Activated CD4-positive, alpha-beta T cell treated with anti-CD3 and anti-CD28 coated beads, Interleukin-2, amount 50 U/mL, for 16 hours (primary cell): ENCODE measurements around the gene CPNE4.

Source experiments
- DNase-seq: peaks from one replicate; pipeline ENCODE4 v3.0.0-alpha.2; 2020

The CPNE4 gene

DNA sequence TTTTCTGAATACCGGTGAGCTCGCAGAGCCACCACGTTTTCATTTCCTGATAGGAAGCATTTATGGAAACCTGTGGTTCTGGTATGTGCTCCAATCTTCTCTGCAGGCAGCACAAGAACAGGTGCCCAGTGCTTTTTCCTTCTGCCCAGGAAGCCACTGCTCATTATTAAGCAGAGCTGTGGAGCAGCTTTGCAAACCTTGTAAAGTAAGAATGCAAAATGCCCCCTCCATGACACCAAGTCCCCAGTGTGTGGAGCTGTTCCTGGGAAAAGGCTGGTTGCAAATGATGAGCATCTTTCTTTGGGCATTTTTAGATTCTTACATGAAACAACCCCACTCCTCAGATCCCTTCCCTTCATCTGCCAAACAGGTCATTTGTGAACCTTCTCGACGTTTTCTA lies 466.4 kb downstream of the CPNE4 start:
- no peak for DNase-seq

DNA sequence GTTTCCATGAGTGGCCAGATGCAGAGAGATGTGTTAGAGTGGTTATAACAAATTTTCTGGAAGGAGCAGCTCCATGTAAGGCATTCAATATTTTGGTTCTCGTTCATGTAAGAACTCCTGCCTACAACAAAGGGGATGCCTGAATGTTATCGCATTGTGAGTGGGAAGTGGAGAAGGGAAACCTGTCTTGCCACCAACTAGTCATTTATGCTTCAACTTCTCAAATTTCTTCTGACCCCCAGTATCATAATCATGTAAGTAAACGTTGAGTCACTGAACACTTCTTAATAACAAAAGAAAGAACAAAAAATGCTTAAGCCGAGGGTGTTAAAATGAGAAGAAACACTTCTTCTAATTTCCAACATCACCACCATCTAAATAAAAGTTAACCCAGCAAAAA lies 470.0 kb downstream of the CPNE4 start:
- DNase-seq: no peak

- DNase-seq: no peak
Measured at GRCh38 chr3:131561511-131561910, 473.3 kb downstream of the CPNE4 start.

- no peak for DNase-seq
Measured at GRCh38 chr3:131560795-131561194, 474.0 kb downstream of the CPNE4 start.

DNA sequence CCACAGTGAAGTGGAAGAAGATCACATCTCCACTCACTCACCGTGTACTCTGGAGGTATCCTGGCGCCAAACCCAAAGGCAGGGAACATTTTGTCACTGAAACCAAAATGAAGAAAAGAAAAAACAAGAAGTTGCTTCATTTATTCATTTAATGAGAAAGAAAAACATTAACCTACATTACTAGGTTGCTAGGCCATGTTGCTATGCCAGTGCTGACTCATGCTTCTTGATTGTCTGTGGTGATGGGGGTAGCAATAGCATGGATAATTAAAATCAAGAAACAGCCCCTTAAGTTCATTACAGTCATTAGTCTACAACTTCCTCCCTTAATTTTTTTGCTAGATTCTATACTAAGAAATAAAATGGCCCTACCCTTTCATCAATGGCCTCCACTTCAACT lies 479.4 kb downstream of the CPNE4 start:
- no peak for DNase-seq

- peak; percentile 45 for DNase-seq
Measured at GRCh38 chr3:131553495-131554247, 481.1 kb downstream of the CPNE4 start.

DNA sequence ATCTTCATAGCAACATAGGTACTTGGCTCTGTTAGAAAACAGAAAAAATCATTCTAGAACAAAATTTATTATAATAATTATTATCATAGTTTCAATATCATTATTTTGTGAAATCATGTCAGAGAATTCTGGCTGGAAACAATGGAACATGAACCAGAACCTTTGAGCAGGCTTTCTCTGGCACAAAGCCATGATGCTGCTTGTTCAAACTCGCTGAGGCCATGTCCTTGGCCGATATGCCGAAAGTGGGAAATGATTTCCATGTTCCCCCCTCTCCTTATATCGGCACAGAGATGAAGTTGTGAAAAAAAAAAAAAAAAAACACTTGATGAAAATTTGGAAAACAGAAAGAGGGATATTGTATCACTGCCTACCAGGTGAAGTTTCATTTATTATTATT lies 483.1 kb downstream of the CPNE4 start:
- no peak for DNase-seq

DNA sequence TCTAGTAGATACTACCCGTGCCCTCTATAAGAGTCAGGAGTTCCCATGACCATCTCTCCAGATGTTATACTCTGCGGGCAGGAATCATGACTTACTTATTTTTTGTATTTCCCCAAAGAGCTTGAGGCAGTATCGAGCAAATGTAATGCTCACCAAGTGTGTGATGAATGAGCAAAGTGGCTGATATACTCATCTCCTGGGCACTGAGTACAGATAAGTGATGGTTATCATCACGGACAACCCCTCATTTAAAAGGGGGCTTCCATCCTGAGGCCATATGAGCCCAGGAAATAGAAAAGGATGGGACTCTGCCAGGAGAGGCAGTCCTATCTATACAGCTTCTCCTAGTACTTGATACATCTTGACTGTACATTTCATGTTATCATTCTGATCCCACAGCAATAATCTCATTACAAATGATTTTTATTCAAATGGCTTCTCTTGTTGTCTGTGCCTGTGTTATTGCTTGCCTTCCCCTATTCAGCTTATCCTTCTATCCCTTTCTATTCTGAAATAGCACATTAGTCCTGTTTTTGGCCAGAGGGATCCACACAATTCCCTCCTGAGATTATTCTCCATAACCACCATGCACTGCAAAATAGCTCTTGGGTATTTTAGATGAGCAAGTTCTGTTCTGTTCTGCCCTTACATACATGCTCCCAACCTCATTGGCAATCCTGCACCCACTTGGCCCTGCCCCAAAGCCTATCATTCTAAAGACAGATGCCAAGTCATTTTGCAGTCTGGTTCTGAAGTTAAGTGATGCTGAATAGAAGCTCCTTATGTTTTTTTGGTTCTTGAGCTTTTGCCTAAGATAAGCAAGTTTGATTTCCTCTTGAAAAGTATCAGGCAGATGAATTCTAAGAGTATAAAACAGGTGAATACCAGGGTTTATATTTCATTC lies 484.0 kb downstream of the CPNE4 start:
- DNase-seq: no peak

GRCh38 chr3:131549340-131549739 lies 485.5 kb downstream of the CPNE4 start:
- peak; percentile 12 for DNase-seq

GRCh38 chr3:131547585-131547984 lies 487.2 kb downstream of the CPNE4 start:
- DNase-seq: no peak

GRCh38 chr3:131546441-131546840 lies 488.4 kb downstream of the CPNE4 start:
- no peak for DNase-seq

DNA sequence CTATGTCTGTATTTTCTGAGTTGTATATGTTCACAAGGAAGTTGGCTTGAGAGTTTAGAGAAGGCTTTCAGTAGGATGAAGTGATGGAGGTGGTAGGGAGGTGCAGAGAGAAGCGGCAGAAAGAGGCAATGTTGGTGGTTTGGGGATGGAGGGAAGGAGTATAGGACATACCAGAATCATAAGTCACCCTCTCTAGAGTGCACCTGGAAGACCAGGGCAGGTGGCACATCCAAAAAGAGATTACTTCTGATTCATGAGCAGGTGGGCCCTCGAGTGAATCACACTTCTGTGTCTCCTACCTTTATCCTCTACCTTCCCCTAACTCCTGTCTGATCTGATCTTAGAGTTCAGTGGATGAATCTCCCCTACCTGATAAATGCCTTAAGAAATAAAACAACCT lies 490.3 kb downstream of the CPNE4 start:
- DNase-seq: no peak

DNA sequence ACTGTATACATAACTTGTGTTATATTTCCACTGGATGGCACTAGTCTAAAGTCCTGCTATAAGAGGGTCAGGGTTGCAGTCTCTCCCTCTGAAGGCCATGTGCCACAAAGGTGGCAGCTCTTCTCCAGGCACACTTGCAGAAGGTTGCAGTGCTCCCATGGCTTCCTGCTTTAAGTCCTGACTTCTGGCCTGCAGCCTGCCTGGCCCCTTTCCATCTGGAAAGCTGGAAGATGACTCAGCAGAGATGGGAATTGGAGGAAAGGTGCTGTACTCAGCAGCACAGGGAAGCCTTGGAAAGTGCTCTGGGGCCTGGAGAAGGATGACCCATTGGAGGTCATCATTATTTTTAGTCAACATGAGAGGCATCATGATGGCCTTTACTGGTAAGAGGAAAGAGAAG lies 491.1 kb downstream of the CPNE4 start:
- DNase-seq: no peak

- DNase-seq: no peak
Measured at GRCh38 chr3:131541288-131541687, 493.5 kb downstream of the CPNE4 start.

DNA sequence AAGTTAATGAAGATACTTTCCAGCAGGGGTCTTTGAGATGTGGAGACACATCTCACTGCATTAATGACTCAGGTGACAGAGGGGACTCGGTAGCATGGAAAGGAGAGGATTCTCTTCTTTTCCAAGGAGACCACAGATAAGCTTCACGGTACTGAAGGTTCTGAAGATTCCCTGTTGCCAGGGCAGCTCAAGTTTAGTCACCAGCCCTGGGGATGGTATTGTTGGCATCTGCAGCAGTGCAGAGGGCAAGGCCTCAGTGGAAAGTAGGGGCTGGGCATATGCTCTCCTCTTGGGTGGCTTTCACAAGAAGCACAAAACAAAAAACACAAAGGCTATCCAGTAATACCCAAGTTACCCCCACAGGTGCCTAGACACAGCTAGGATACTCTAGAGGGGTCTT lies 494.0 kb downstream of the CPNE4 start:
- no peak for DNase-seq

- DNase-seq: no peak
Measured at GRCh38 chr3:131540143-131540542, 494.7 kb downstream of the CPNE4 start.

- no peak for DNase-seq
Measured at GRCh38 chr3:131538968-131539367, 495.8 kb downstream of the CPNE4 start.

GRCh38 chr3:131537531-131537930 lies 497.3 kb downstream of the CPNE4 start:
- DNase-seq: no peak

DNA sequence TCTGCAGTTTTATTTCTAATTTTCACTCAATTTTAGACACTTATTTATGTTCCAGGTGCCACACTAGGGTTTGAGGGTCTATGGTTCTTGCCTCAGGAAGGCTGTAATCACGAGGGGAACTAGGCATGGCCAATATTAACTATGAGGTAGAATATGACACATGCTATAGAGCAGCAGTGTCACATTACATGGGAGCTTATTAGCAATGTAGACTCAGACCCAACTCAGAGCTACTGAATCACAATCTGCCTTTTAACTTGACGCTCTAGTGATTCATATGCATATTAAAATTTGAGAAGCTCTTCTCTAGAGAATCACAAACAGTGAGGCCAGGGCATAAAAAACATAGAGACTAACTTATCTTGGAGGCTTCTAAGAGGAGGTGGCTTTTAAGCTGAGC lies 499.2 kb downstream of the CPNE4 start:
- DNase-seq: no peak

DNA sequence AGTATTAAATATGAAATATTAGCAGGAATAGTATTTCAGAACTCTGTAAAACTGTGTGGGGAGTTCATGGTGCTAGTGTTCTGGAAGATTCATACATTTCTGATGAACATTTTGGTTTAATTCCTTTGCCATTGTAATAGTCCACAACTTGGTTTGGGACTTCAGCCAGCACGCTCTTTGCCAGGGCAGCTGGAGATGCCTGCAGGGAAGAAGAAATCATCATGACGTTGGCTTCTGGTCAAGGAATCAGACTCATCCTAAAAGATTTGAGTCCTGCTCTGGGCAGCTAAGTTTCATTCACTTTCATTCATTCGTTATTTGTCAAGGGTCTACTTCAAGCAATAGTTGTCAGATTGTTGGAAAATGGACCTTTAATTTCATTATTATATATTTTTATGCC lies 499.7 kb downstream of the CPNE4 start:
- DNase-seq: no peak

DNA sequence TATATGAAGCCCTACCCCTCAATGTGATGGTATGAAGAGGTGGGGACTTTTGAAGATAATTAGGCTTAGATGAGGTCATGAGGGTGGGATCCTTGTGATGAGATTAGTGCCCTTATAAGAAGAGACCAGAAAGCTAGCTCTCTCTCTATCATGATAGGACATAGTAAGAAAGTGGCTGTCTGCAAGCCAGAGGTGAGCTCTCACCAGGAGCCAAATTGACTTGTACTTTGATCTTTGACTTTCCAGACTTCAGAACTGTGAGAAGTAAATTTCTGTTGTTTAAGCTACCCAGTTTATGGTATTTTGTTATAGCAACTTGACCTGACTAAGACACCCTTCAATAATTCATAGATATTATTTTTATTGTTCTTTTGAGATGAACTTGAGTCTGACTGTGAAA lies 502.2 kb downstream of the CPNE4 start:
- no peak for DNase-seq

GRCh38 chr3:131530843-131531242 lies 504.0 kb downstream of the CPNE4 start:
- no peak for DNase-seq

GRCh38 chr3:131530388-131530787 lies 504.4 kb downstream of the CPNE4 start:
- DNase-seq: no peak

DNA sequence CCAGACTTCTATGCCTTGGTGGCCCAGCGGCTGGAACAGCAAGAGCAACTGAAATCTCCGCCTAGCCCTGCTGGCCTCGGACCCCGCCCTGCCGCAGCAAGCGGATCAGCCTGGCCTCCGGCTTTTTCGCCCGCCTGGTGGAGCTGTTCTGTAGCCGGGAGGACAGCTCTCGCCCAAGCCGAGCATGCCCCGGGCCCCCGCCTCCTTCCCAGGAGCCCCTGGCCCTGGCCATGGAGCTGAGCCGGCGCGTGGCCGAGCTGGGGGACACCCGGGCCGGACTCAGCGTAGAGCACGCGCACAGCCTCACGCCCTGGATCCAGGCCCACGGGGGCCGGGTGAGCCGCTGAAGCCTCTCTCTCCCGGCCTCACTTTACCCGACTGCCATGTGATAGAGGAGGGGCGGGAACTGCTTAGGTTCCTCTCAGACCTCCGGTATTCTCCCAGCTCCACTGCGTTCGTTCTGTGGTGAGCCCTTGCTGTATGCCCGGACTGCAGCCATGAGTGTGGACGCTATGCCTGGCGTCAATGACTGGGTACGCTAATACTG lies 507.9 kb downstream of the CPNE4 start:
- peak; percentile 16 for DNase-seq
